SIG-M5 treated with dmso at 0.1 percent for 504 hours (cell line): ENCODE results near the gene DEFB112.
A peak's percentile ranks its signal among the peaks of the same experiment; 100 is the strongest.

ENCODE experiments used
- DNase-seq: peaks from one replicate; lab custom pipeline; 2025; ENCODE audit not compliant: unreplicated experiment; lab: John Stamatoyannopoulos, UW

Gene DEFB112, protein sequence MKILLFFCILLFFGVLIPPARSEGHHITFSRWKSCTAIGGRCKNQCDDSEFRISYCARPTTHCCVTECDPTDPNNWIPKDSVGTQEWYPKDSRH

GRCh38 chr6:50049829-50050228, at the start of gene DEFB112:
DEFB112 (minus strand) TSS chr6:50049929; CDS start chr6:50049869, 60 bp downstream.
- no peak for DNase-seq

DNA sequence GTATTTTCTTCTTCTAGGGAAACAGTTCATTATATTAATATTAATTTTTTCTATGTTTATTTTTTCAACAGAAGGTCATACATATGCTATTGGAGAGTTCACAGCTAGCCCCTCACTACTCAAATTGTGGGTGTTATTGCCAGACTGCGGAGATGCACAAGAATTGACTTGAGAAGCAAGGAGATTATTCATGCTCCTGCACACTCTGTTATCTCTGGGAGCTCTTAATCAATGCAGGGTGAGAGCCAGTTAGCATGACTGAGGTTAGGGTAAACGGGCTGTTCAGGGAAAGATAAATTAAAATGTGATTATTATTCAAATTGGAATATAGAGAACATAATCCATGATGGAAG, 48.9 kb upstream of the DEFB112 start:
- no peak for DNase-seq

DNA sequence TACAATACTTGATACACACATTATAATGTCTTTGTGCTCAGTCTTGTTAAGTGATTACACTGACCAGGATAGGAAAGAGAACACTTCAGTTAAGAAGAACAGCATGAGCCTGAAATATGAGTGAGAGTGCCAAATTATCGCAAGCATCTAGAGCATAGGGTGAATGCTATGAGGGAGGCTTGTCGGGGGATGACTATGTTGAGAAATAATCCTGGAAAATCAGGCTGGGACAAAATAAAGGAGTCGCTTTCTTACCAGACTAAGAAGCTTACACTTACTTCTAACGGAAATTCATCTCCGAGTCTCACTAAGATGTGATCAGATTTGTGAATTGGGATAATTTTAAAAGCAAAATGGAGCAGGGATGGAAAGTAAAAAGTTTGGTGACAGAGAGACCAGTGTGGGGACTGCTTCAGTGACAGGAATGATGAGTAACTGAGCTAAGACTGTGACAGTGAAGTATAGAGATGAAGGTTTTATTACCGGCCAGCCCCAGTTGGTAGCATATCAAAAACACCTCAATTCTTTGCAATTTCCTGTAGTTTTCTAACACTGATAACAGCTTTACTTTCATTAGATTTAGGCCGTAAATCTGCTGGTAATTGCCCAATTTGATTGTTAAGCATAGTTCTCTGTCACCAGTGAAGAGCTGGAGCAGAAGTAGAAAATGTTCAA, 48.4 kb upstream of the DEFB112 start:
- DNase-seq: no peak

DNA sequence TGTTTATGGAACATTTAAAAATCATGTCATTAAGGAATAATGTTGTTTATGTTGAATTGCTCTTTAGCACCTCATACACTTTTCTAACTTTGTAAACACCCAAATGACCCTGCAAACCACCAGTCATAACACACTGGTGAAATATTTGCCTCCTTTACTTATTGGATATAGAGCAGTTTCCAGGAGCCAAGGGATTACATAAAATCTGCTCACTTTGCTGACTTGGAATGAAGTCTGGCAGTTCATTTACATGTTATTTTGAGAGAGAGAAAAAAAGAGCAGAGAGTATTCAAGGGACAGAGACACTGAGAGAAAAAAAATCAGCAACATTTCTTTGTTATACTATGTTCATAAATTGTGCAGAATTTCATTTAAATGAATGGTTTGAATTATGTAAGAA, 46.6 kb upstream of the DEFB112 start:
- no peak for DNase-seq

DNA sequence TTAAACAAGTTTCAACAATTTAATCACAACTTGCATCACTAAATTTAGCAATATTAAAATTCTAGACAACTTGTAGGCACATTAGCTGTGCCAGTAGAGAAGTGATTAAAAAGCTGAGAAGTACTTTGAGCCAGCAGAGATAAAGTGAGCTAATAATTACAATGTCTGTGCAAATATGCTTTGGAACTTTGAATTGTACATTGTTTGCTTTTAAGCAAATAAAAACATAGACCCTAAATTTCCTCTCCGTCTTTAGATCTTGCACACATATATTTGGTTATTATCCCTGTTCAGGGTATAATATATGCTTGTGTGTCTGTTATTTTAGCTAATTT, 44.2 kb upstream of the DEFB112 start:
- DNase-seq: no peak

DNA sequence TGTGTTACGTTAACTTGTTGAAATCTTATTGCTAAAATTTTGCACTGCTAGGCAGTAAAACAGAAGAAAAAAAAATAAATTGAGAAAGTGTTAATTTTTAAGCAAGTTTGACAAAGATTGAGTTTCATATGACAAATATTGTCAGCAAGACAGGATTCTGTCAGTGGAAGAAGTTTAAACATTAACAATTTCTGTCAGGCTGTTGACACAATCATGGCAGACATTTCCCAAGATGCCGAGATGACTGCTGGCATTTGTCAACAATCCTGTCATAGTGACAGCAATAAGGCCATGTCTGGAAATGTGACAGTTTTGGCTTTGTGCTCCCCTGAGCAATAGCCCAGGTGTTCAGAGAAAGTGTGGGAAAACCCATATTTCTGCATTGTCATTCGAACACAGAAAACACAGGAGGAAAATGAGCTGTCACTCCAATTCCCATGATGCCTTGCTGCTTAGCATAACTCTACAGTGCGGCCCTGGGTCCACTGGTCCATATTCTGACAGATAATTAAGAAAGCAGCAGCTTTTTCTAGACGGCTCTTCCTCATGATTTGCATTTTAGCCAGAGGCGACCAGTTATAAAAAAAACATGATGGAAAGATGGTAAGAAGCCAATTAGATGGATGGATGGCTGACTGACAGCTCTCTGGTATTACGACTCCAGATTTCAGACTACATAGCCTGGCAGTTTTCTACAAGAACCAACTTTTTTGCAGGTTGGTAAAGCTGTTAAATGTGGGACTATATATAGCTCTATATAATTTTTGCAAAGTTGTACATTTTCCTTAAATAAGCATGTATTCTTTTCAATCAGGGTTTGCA, 43.6 kb upstream of the DEFB112 start:
- DNase-seq: no peak

- DNase-seq: no peak
Measured at GRCh38 chr6:50091641-50092040, 41.9 kb upstream of the DEFB112 start.

- no peak for DNase-seq
Measured at GRCh38 chr6:50089911-50090310, 40.2 kb upstream of the DEFB112 start.

DNA sequence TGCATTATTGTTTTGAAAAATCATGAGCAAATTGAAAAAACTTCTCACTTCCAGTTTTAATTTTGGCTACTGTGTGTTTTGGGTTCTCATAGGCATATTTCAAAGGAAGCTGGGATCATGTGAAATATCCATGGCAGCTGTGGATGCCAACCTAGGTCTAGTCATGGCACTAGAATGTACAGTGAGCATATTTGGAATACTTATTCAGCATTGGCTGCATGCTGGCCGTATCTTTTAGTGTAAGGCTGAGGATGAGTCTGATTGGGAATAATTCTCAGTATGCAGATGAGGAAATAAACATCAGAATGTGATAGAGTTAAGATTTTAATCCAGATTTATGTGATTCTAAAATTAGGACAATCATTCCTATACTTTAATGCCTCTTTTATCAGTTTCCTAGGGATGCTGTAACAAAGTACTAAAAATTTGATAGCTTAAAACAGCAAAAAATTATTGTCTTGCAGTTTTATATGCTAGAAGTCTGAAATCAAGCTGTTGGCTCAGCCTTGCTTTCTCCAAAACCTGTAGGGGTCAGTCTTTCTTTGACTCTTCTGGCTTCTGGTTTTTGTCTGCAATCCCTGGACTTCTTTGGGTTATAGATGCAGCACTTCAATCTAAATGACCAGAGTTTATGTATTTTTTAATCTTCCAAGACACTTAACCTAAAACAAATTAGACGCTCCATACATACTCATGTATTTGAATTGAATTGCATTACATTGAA, 37.7 kb upstream of the DEFB112 start:
- no peak for DNase-seq

DNA sequence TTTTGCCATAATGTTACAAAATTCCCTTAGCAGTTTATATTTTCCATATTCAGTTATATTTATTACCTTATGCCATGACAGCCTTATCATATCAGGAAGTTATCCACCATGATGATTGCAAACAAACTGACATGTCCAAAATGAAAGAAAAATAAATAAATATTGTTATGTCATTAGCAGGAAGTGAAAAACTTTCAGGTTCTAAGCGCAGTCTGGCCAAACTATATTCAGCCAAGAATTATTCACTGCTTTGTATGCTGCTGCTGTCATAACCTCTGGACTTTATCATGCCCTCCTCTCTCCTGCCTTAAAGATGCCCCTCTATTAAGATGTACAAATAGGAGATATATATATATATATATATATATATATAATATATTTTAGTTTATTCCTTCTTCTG, 27.7 kb upstream of the DEFB112 start:
- DNase-seq: no peak

DNA sequence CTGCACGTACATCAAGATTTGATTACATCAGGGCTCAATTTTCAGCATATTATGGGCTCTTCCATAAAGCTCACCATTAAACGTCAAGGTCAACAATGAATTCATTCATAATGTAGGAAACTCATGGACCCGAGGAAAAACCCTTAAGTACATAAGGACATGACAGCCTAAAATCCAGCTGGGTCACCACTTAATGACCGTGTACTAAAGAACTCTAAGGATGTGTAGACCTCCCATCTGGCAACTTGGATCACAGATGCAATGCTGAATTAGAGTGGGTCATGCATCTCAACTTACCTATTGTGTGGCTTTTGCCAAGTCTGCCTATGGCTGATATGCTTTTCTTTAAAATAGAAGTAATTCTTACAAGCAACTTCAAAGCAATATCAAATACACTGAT, 26.7 kb upstream of the DEFB112 start:
- no peak for DNase-seq

DNA sequence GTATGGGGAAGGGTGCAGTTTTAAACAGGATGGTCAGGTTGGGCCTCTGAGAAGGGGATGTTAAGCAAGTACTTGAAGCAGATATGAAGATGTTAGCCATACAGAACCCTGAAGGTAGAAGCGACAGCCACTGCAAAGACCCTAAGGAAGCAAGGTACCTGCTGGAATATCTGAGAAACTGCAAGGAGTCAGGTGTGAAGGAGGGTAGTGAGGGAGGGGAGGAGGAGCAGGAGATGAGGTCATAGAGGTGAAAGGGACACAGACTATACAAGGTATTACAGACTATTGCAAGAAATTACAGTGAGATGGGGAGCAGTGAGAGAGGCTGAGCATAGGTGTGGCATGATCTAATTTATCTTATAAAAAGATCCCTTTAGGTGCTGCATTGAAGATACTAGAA, 22.2 kb upstream of the DEFB112 start:
- DNase-seq: no peak

DNA sequence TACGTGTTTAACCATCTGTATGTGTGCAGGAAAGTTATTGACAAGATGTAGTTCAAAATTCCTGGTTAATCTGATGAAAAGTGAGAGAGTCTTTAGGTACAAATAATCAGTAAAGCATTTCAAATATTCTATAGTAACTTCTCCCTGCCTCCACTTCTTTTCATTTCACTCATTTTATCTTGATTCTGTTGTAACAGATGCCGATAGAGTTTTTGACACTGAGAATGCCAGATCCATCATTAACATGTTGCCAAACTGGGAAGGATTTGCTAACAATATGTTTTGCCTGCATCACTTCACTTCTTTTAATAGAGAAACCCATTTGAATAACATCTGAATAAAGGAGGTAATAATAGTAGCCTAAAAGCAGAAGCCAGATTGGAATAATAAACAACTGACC, 20.4 kb upstream of the DEFB112 start:
- no peak for DNase-seq

GRCh38 chr6:50062051-50062450, 12.3 kb upstream of the DEFB112 start:
- no peak for DNase-seq

DNA sequence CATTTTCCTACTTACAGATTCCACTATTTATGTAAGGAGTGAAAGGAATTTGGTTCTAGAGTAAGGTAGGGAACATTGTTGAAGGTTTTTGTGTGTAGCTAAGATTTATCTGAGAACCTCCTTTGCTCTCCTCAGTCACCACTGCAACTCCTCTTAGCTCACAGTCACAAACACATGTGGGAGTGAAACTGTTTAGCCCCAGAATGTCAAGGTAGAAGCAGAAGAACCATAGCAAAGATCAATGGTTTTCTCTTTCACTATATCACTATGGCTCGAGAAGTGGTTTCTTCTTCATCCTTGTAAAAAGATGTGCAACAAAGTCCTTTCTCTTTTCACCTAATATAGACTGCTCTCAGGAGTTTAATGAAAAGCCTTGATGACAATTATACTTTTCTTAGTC, 6.5 kb upstream of the DEFB112 start:
- no peak for DNase-seq

- DNase-seq: no peak
Measured at GRCh38 chr6:50047026-50047425, 2.7 kb downstream of the DEFB112 start.

DNA sequence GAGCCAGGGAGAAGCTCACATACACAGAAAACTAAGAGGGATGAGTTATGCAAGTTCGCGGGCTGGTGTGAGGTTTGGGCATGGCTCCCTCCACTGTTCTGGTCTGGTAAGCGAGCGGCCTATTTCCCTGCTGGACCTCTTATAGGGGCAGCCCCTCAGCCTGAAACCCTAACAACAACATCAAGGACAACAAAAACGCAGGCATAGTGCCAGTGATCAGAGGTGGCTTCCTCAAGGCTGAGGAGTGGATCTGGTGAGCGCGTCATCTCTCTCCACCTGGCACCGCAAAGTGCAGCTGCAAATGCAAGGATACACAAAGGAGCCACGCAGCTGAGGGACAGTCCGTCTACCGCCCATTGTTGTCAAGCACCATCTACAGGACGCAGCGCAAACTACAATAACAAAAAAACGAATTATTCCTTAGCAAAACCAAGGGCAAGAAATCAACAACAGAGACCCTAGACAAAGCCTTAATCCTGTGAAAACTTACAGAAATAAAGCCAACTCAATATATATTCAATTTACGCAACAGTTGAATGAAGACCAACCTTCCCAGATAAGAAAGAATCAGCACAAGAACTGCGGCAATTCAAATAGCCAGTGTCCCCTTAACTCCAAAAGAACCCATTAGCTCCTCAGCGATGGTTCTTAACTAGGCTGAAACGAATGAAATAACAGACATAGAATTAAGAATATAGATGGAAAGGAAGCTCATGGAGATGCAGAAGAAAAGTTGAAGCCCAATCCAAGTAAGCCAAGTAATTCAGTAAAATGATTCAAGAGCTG, 18.8 kb downstream of the DEFB112 start:
- peak; percentile 13 for DNase-seq

GRCh38 chr6:50030350-50030749, 19.4 kb downstream of the DEFB112 start:
- DNase-seq: no peak

GRCh38 chr6:50025258-50025657, 24.5 kb downstream of the DEFB112 start:
- no peak for DNase-seq

GRCh38 chr6:50021894-50022293, 27.8 kb downstream of the DEFB112 start, which contains the start of gene DEFB110:
DEFB110 (minus strand) TSS chr6:50021994; CDS start chr6:50021935, 59 bp downstream.
- DNase-seq: no peak

- DNase-seq: no peak
Measured at GRCh38 chr6:50007819-50008218, 41.9 kb downstream of the DEFB112 start.
